T-helper 1 cell (primary cell): ENCODE data around the gene P2RX4.
A peak's percentile ranks its signal among the peaks of the same experiment; 100 is the strongest.
"Not testable (repeated sequence)": the region's sequence is repeated elsewhere in the genome, so short reads cannot be mapped to it uniquely, and the experiment has no call there.

Experiments used
- DNase-seq, 5 donors: peaks; one replicate each; pipeline ENCODE4 v3.0.0-alpha.2; 2012 to 2020

The P2RX4 gene

GRCh38 chr12:121189131-121189530, 20.8 kb upstream of the P2RX4 start:
- DNase-seq: no peak

- DNase-seq: no peak
These were observed 20.2 kb upstream of the P2RX4 start for GRCh38 chr12:121189619-121190155.

- no peak for DNase-seq
These were observed 19.4 kb upstream of the P2RX4 start for GRCh38 chr12:121190523-121191031.

- DNase-seq: no peak
These were observed 18.8 kb upstream of the P2RX4 start for GRCh38 chr12:121191151-121191550.

GRCh38 chr12:121196902-121197301, 13.0 kb upstream of the P2RX4 start:
- DNase-seq: no peak

GRCh38 chr12:121198949-121199348, 11.0 kb upstream of the P2RX4 start:
- no peak for DNase-seq

GRCh38 chr12:121201140-121201539, 8.8 kb upstream of the P2RX4 start:
- DNase-seq: not testable (repeated sequence)

GRCh38 chr12:121202407-121203355, 7.2 kb upstream of the P2RX4 start:
- no peak for DNase-seq

- no peak for DNase-seq
These were observed 6.4 kb upstream of the P2RX4 start for GRCh38 chr12:121203482-121203881.

- no peak for DNase-seq
These were observed 4.4 kb upstream of the P2RX4 start for GRCh38 chr12:121205491-121205890.

GRCh38 chr12:121208571-121208970, 1.4 kb upstream of the P2RX4 start:
- not testable (repeated sequence) for DNase-seq

- no peak for DNase-seq
These were observed 708 bp upstream of the P2RX4 start for GRCh38 chr12:121209221-121209620.

- no peak for DNase-seq
These were observed 2.9 kb downstream of the P2RX4 start for GRCh38 chr12:121212875-121213274.

- peak in 1 of 5 donors; percentile 62 for DNase-seq
These were observed 4.3 kb downstream of the P2RX4 start for GRCh38 chr12:121214166-121214777.

GRCh38 chr12:121214855-121215745, 5.2 kb downstream of the P2RX4 start:
- DNase-seq: peak in 1 of 5 donors; percentile 36

GRCh38 chr12:121216102-121216501, 6.2 kb downstream of the P2RX4 start:
- DNase-seq: no peak

GRCh38 chr12:121217063-121217462, 7.1 kb downstream of the P2RX4 start:
- no peak for DNase-seq

- no peak for DNase-seq
These were observed 7.8 kb downstream of the P2RX4 start for GRCh38 chr12:121217761-121218160.

GRCh38 chr12:121218588-121219352, 8.8 kb downstream of the P2RX4 start:
- no peak for DNase-seq

- DNase-seq: no peak
These were observed 9.5 kb downstream of the P2RX4 start for GRCh38 chr12:121219353-121219986.

GRCh38 chr12:121222847-121223246, 12.9 kb downstream of the P2RX4 start:
- peak in 1 of 5 donors; percentile 34 for DNase-seq
